Ishikawa (cell line): ENCODE measurements around the gene SGSH.
A peak's percentile ranks its signal among the peaks of the same experiment; 100 is the strongest.

Experiments used
- CEBPB ChIP-seq: IDR thresholded peaks from 2 replicates; pipeline ENCODE4 v1.6.1; 2012
- CREB1 ChIP-seq: IDR thresholded peaks from 2 replicates; pipeline ENCODE4 v1.6.1; 2012; ENCODE audit warnings: low read depth
- EGR1 ChIP-seq: IDR thresholded peaks from 2 replicates; pipeline ENCODE4 v1.6.1; 2012
- EP300 ChIP-seq: IDR thresholded peaks from 2 replicates; pipeline ENCODE4 v1.6.1; 2012; ENCODE audit warnings: borderline replicate concordance
- FOXM1 ChIP-seq: IDR thresholded peaks from 2 replicates; pipeline ENCODE4 v1.6.1; 2012; ENCODE audit warnings: low read depth, borderline replicate concordance
- MAX ChIP-seq: IDR thresholded peaks from 2 replicates; pipeline ENCODE4 v1.6.1; 2012
- NFIC ChIP-seq: IDR thresholded peaks from 2 replicates; pipeline ENCODE4 v1.6.1; 2012
- RAD21 ChIP-seq: IDR thresholded peaks from 2 replicates; pipeline ENCODE4 v1.6.1; 2012; ENCODE audit warnings: low read depth
- REST ChIP-seq: IDR thresholded peaks from 2 replicates; pipeline ENCODE4 v1.6.1; 2012; ENCODE audit warnings: low read depth, mild to moderate bottlenecking
- TAF1 ChIP-seq: IDR thresholded peaks from 2 replicates; pipeline ENCODE4 v1.6.1; 2012; ENCODE audit warnings: low read depth, mild to moderate bottlenecking
- TCF12 ChIP-seq: IDR thresholded peaks from 2 replicates; pipeline ENCODE4 v1.6.1; 2012; ENCODE audit warnings: low read depth
- TEAD4 ChIP-seq: IDR thresholded peaks from 2 replicates; pipeline ENCODE4 v1.6.1; 2012
- ZBTB7A ChIP-seq: IDR thresholded peaks from 2 replicates; pipeline ENCODE4 v1.6.1; 2012; ENCODE audit warnings: low read depth

- peak; percentile 72 for TF ChIP-seq MAX
- TF ChIP-seq ZBTB7A, result no peak; the same call in 1 of the 2 replicates
- 0 out of 2 replicates have a peak, but pooled peaks have one; percentile 13 for TF ChIP-seq TAF1
- no peak for TF ChIP-seq EP300
- TF ChIP-seq EGR1, result no peak
- TF ChIP-seq NFIC, result no peak
- no peak for TF ChIP-seq RAD21
- no peak for TF ChIP-seq REST
- TF ChIP-seq TEAD4, result peak; percentile 45; the same call in 1 of the 2 replicates
- TF ChIP-seq CEBPB, result no peak
- no peak for TF ChIP-seq FOXM1
- no peak for TF ChIP-seq CREB1
- no peak for TF ChIP-seq TCF12
Observed at GRCh38 chr17:80253631-80254395, 33.7 kb upstream of the SGSH start.
